Raji (cell line): ENCODE results near the gene PBRM1.

Source experiments
- POLR2A ChIP-seq: IDR thresholded peaks from 2 replicates; pipeline ENCODE4 v1.6.1; 2011; ENCODE audit warnings: low read depth, low read length, control low read depth; ENCODE audit not compliant: insufficient read depth

PBRM1 gene

GRCh38 chr3:52649461-52650210 lies 36.1 kb downstream of the PBRM1 start:
- no peak for TF ChIP-seq POLR2A

GRCh38 chr3:52645549-52645948 lies 40.2 kb downstream of the PBRM1 start:
- no peak for TF ChIP-seq POLR2A

DNA sequence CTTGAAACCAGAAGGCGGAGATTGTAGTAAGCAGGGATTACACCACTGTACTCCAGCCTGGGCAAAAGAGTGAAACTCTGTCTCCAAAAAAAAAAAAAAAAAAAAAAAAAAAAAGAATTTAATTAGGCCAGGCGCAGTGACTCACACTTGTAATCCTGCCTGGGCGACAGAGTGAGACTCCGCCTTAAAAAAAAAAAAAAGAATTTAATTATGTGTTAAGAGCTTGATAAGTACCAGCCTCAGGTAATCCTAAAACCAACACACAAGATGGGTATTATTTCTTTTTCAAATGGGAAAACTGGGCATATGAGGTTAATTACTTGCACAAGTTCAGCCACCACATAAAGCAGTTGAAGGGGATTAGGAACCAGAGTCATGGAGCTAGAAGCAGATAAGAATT lies 49.0 kb downstream of the PBRM1 start:
- TF ChIP-seq POLR2A: no peak

DNA sequence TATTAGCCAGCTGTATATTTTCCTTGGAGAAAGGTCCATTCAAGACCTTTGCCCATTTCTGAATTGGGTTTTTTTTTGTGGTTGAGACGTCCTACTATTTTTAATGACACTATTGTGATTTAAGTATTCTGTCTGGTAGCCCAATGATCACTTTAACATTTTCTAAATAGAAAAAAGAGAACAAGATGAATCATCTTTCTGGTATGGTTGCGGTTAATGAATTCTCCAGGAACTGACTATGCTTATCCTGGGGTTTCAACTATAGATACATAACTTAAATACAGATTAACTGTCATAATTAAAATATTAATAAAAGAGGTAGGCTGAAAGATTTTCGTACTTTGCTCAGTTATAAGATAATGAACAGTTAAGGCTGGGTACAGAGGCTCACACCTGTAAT lies 51.9 kb downstream of the PBRM1 start:
- TF ChIP-seq POLR2A: no peak

GRCh38 chr3:52625041-52625440 lies 60.7 kb downstream of the PBRM1 start:
- TF ChIP-seq POLR2A: no peak

- TF ChIP-seq POLR2A: no peak
These were observed 62.4 kb downstream of the PBRM1 start for GRCh38 chr3:52623234-52623792.

GRCh38 chr3:52620580-52620979 lies 65.1 kb downstream of the PBRM1 start:
- no peak for TF ChIP-seq POLR2A

DNA sequence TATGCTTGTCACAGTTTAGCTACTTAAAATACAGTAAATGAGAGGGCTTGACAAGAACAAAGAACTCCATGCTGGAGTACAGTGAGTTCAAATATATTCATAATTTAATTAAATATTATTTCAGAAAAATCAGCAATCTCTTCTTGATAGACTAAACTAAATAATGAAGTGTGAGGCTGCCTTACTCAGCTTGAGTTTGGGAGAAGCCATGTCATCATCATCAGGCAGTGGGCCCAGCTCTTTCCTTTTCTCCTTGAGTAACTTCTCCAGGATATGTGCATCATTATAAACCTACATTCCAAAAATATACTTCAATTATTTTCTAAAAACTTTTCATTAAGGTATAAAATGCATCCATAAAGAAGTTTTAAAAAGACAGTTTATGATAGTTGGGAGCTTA lies 70.5 kb downstream of the PBRM1 start:
- no peak for TF ChIP-seq POLR2A

- TF ChIP-seq POLR2A: no peak
These were observed 71.0 kb downstream of the PBRM1 start for GRCh38 chr3:52614689-52615088.

DNA sequence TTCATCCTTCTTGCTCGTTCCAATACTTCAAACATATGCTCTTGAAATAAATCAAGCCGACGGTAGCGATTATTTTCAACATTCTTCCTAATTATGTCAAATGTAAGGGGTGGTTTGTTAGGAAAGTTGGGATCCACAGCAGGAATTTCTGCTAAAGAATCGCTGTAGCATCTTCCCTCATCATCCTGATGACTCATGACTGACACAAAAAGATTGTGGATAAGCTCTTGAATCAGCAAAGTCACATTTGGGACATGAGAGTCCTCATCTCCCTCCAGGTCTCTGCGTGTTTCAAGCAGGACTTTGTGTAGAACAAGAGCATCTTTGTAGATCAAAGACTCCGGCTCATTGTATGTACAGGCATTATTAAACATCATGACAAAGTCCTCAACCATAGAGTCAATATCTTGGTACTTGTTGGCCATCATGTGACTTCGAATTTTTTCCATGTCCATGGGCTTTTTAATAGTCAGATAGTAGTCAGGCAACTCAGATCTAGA lies 76.3 kb downstream of the PBRM1 start:
- TF ChIP-seq POLR2A: no peak

DNA sequence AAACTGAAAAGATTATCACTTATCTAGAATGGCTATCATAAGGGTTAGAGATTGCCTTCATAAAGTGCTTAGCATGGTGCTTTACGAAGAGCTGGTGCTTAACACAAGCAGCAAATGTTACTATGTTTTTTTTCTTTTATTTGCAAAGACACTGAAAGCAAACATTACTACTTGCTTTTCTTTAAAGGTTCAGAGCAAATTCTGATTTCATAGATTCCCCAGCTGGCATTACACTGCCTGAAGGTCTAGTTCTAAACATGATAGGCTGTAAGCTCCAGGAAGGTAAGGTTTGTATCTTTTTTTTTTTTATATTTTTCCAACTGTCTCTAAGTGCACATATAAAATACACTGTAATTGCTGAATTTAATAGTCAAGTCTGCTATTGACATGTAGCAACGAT lies 77.4 kb downstream of the PBRM1 start:
- TF ChIP-seq POLR2A: no peak

DNA sequence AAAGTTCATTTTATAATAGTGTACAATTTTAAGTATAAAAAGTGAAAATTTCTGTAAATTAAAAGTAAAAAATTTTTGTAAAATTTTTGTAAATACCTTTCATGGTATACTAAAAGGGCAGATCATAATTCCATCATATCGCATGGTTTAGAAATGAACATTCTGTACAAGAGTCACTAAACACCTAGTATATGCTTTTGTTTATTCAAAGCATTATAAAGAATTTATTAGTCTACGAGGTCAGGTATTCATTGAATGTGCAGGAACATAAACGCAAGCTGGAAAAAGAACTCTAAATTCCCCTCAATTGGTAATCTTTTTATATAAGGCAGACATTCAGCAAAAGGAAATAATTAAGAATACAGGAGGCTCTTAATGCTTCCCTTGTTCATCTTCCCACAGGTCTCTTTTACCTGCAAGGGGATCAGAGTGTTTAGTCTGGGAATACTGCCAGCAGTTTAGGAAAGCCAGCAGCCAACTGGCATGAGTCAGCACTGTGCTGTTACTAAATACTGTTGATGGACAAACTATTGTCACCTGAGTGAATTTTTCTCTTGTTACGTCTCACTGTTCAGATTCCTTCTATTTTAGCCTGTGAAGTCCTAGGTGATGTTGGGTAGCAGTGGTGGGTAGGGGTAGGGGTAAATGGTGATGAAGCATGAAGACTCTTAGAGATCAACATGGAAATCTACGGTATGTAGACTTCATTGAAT lies 79.2 kb downstream of the PBRM1 start:
- TF ChIP-seq POLR2A: no peak

DNA sequence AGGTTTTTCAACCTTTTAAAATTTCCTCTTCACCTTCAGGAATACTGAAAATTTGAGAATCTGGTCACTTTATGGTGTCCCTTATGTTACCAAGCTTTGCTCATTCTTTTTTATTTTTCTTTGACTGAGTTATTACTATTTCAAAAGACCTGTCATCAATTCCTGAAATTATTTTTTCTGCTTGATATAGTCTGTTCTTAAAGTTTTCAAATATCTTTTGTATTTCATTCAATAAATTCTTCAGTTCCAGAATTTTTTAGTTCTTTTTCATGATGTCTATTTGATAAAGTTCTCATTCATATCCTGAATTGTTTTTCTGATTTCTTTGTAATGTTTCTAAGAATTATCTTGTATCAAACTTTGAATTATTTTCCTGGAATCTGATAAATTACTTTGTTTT lies 85.5 kb downstream of the PBRM1 start:
- TF ChIP-seq POLR2A: no peak

DNA sequence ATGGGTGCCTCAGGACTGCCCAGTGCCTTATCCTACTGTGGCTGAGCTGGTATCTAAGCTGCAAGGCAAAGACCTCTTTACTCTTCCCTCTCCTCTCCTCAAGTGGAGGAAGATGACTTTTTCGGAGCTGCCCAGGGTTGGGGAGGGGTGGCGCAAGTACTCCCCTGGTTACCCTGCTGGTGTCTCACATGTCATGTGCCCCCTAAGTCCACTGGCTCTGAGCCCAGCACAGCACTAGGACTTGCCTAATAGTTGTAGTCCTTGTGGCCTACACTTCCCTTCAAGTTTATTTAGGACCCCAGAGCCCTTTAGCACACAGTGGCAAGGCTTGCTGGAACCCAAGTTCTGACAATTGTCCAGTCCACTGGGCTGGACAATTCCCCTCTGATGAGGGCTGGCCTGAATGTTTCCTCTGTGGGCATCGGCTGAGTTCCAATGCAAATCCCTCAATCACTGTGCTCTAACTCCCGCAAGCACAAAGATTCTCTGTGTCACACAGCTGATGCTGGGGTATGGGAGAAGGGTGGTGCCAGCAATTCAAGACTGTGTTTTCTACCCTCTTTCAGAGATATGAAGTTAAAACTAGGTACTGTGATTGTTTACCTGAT lies 89.0 kb downstream of the PBRM1 start:
- TF ChIP-seq POLR2A: no peak

- no peak for TF ChIP-seq POLR2A
These were observed 92.6 kb downstream of the PBRM1 start for GRCh38 chr3:52593103-52593502.

GRCh38 chr3:52574056-52574965 lies 111.4 kb downstream of the PBRM1 start:
- no peak for TF ChIP-seq POLR2A
